Spinal cord (tissue), 10 donors: ENCODE data around the gene INPP5F. TPM values are rescaled to one million over a fixed set of nuclear protein-coding genes. Genes with fewer than 3 reads are reported as not detected.

Source experiments
- DNase-seq, 6 donors: peaks; one replicate each; pipeline versions ENCODE4 v3.0.0 to v3.0.0-alpha.2; 2013 to 2015; ENCODE audit warnings: low spot score in 6 of 6, low read depth in 4 of 6
- H3K27ac ChIP-seq: one replicate; pipeline ENCODE4 v1.5.1; 2013; ENCODE audit warnings: low read depth, low read length, control low read depth
- H3K27me3 ChIP-seq: one replicate; pipeline ENCODE4 v1.6.1; 2013; ENCODE audit warnings: low read length; ENCODE audit not compliant: control insufficient read depth, insufficient read depth
- H3K36me3 ChIP-seq: one replicate; pipeline ENCODE4 v1.6.1; 2013; ENCODE audit warnings: low read length; ENCODE audit not compliant: control insufficient read depth, insufficient read depth
- H3K4me1 ChIP-seq: one replicate; pipeline ENCODE4 v1.6.1; 2013; ENCODE audit warnings: low read length; ENCODE audit not compliant: control insufficient read depth, insufficient read depth
- H3K4me3 ChIP-seq: one replicate; pipeline ENCODE4 v1.5.1; 2013; ENCODE audit warnings: low read depth, low read length, control low read depth
- H3K9me3 ChIP-seq: one replicate; pipeline ENCODE4 v1.6.1; 2013; ENCODE audit warnings: low read length; ENCODE audit not compliant: control insufficient read depth, insufficient read depth
- WGBS: methylation state at CpG from one replicate; pipeline ENCODE4 v1.1.5; 2013; ENCODE audit warnings: missing lambda C conversion rate; ENCODE audit not compliant: insufficient coverage; 5-methylcytosine and 5-hydroxymethylcytosine counted together
- polyA plus RNA-seq, 2 donors: library from polyadenylated mRNA; unstranded; fragments of 120-200 nt; gene quantifications; one replicate each; pipeline ENCODE4 v1.2.1, GENCODE V29; 2013; ENCODE audit not compliant: insufficient read length in 2 of 2
- total RNA-seq, 2 donors: library from RNA; depleted of rRNA in 1 of 2; stranded (reverse); fragments of 120-200 nt in 1 of 2; fragments of >200 nt in 1 of 2; gene quantifications; one replicate each; pipeline versions ENCODE4 v1.2.3 to v1.2.4, GENCODE V29; 2013 to 2014
- donor health status: healthy.

The INPP5F gene
- total and polyA plus RNA-seq, 4 donors = 99.5 to 350 (median 301) TPM

DNA sequence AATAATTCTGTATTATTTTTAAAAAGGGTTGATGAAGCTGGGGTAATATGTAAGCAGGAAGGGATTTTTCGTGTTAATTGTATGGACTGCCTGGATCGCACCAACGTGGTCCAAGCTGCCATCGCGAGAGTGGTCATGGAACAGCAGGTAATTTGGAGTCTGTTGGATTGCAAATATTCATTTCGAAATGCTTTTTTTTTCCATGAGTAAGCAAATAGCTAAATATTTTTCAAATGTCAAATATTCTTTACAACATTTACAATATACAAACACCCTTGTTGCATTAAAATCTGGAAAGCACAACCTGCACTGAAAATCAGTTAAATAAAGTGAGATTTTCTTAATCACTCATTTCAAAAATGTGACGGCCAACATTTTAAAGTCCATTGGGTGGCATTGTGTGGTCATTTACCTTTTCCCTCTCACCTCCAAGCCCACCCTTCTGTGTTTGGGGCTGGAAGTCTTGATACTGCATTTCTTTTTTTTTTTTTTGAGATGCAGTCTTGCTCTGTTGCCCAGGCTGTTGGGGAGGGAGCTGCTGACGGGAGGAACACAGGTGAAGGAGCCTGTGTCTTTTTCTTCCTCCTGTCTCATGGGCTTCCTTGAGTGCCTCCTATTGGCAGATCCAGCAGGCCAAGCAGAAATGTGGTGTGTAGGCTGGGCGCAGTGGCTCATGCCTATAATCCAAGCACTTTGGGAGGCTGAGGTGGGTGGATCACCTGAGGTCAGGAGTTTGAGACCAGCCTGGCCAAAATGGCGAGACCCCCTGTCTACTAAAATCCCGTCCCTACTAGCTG is 80.7 kb downstream of the INPP5F start:
- Histone ChIP-seq H3K9me3 (no peaks in the 10 kb centered on the region), H3K27me3 (no peaks in the 10 kb centered on the region), H3K36me3 (peaks cover 10% of the 10 kb centered on the region), H3K4me1 (no peaks in the 10 kb centered on the region), H3K27ac (no peak overlapping the region), H3K4me3 (no peak overlapping the region)
- WGBS = 95% methylated on average over 7 of the region's 11 CpGs
- no peak for DNase-seq

DNA sequence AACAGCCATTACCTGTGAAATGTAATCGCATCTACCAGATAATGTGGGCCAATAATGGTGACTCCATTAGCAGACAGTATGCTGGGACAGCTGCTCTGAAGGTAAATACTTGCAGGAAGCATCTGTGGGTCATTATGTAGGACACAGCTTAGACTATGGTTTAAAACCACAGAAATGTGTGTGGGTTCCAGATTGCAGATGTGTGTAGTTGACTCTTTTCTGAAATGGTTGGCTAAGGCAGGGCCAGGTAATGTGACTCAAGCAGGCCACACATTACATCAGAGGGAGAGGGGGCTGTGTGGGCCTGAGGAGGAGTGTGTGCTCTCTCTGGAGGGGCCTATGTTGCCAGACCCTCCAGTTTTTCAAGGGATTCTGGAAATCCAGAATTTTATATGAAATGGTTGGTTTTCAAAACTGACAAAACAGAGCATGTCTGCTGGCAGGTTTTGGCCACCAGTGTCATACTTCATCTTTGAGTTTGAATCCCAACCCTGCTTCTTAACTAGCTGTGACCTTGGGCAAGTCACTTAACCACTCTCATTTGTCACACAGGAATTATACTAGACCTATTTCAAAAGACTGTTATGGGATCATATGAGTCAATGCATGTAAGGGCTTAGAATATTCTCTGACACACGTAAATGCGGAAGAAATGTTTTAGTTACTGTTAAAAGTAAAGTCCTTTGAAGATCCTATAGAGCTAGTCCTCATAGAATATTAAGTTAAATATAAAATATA is 82.3 kb downstream of the INPP5F start:
- Histone ChIP-seq H3K4me3 (no peak overlapping the region), H3K27ac (no peak overlapping the region), H3K27me3 (no peaks in the 10 kb centered on the region), H3K36me3 (peaks cover 10% of the 10 kb centered on the region), H3K9me3 (no peaks in the 10 kb centered on the region), H3K4me1 (no peaks in the 10 kb centered on the region)
- 78% methylated on average over 1 of the region's 3 CpGs for WGBS
- DNase-seq = no peak

DNA sequence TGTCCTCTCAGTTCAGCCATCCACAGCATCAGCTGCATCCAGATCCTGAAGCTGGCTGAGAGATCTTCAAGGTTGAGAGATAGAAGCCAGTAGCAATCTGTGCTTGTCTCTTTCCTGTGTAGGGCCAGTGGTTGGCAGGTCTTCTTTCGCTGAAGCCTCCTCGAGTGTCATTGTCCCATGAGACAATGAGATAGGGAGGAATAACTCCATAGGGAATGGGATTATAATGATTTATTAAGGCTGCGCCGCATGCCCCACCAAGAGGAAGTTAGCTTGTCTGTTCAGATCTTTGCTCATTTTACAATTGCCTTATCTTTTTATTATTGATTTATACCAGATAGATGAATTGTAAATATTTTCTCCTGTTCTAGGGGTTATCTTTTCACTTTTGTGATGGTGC is 85.3 kb downstream of the INPP5F start:
- no peaks in the 10 kb centered on the region for H3K4me1 ChIP-seq
- H3K27ac ChIP-seq = no peak overlapping the region
- H3K36me3 ChIP-seq = peaks cover 12% of the 10 kb centered on the region
- WGBS = 50% methylated on average over 2 of the region's 4 CpGs
- DNase-seq = no peak
- H3K4me3 ChIP-seq = no peak overlapping the region
- no peaks in the 10 kb centered on the region for H3K27me3 ChIP-seq
- no peaks in the 10 kb centered on the region for H3K9me3 ChIP-seq

DNA sequence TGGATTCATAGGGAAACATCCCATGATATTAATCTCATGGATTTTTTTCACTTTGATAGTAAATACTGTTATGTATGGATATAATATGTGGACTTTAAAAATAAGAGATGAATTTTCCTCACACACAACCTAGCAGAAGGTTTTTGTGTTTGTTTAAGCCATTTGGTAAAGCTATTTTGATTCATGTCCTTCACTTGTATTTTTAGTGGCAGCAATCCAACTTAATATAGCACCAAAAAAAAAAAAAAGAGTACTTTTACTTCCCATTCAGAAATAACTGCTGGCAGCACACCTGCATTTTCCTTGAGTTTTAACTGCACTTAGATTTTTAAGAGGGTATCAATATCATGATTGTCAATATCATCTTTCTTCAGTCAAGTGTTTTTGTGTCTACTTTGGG is 86.8 kb downstream of the INPP5F start:
- H3K4me1 ChIP-seq = peaks cover under 1% of the 10 kb centered on the region
- no peak overlapping the region for H3K27ac ChIP-seq
- H3K36me3 ChIP-seq = peaks cover 10% of the 10 kb centered on the region
- no peaks in the 10 kb centered on the region for H3K27me3 ChIP-seq
- H3K4me3 ChIP-seq = no peak overlapping the region
- no peaks in the 10 kb centered on the region for H3K9me3 ChIP-seq
- DNase-seq = no peak

DNA sequence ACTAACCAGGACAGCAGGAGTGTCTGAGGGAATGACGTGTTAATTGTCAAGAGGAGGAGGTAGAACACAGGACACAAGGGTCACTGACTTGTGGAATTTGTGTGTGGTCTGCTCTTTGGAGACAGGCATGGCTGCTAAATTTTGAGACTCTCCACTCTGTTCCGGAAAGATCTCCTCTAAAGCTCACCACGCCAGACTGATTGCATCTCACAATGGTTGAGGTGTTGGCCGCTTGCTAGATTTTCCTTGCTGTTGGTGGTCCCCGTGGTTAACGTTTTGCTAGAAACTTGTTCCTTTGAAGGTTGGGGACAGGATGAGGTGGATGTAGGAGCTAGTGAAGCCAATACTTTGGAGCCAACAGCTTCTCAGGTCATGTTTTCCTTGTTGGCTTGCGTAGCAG is 89.8 kb downstream of the INPP5F start:
- peaks cover 12% of the 10 kb centered on the region for H3K4me1 ChIP-seq
- H3K4me3 ChIP-seq = no peak overlapping the region
- H3K9me3 ChIP-seq = no peaks in the 10 kb centered on the region
- no peaks in the 10 kb centered on the region for H3K27me3 ChIP-seq
- DNase-seq = no peak
- peaks cover 20% of the 10 kb centered on the region for H3K36me3 ChIP-seq
- 98% methylated on average over 4 of the region's 7 CpGs for WGBS
- H3K27ac ChIP-seq = no peak overlapping the region

DNA sequence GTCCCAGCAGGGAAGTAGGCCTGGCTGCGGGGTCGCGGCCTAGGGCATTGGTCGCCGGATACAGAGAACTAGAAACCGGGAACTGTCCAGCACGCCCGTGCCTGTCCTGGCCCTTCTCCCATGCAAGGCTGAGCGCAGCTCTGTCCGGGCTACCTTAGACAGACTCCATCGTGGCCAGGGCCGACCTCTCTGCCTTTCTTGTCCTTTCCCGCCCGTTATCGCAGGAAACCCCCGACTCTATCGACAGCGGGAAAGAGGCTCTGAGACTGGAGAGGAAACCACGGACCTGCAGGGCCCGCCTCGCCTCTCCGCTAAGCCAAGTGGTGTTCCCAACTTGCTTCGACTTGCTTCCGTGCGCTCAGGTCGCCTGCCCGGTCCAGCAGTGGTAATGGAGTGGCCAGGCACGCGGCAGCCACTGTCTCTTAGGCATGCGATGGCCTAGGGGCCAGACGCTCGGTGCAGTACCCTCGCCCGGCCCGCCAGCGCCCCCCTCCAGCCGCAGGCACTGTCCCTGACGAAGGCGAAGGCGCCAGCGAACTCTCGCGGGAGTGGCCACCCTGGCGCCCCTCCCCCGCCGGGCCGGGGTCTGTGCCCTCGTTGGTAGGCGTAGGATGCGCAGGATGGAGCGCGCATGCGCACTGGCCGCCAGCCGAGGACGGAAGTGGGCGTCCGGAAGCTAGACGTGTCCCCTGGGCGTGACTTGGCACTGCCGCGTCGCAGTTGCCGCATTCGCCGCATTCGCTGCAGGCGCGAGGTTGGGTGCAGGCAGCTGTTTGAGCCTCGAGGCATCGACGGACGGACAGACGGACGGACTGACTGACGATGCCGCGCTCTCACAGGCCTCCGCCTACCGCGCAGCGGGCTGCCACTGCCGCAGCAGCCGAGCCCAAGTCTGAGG is 92.4 kb downstream of the INPP5F start:
- peaks cover 12% of the 10 kb centered on the region for H3K4me1 ChIP-seq
- peak; percentile 61 to 97 (median 80) for DNase-seq
- peak overlapping the region; percentile 68 for H3K4me3 ChIP-seq
- peaks cover 20% of the 10 kb centered on the region for H3K36me3 ChIP-seq
- H3K27ac ChIP-seq = peak overlapping the region; percentile 85
- H3K27me3 ChIP-seq = no peaks in the 10 kb centered on the region
- WGBS = 46% methylated on average over 82 of the region's 84 CpGs
- H3K9me3 ChIP-seq = no peaks in the 10 kb centered on the region

DNA sequence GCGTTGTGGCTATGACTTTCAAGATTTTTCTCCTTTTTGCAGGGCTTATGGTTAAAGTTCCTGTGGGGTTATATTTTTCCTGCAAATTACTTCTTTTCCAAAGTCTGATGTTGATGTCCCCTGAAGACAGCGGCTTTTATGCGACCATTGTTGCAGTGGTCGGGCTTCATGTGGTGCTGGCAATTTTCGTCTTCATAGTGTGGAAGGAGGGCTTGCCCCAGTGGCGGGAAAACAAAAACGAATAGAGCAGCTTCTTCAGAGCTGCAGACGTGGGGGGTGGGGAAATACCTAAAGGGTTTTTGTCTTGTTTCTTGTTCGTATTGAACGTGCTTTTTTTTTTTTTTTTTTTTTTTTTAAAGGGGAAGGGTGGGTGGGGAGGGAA is 93.0 kb downstream of the INPP5F start:
- Histone ChIP-seq H3K27ac (peak overlapping the region; percentile 85), H3K4me3 (peak overlapping the region; percentile 68), H3K36me3 (peaks cover 20% of the 10 kb centered on the region), H3K4me1 (peaks cover 12% of the 10 kb centered on the region), H3K27me3 (no peaks in the 10 kb centered on the region), H3K9me3 (no peaks in the 10 kb centered on the region)
- DNase-seq = peak in 4 of 6 donors; percentile 29 to 85 (median 54)
- 16% methylated on average over 7 of the region's 10 CpGs for WGBS

DNA sequence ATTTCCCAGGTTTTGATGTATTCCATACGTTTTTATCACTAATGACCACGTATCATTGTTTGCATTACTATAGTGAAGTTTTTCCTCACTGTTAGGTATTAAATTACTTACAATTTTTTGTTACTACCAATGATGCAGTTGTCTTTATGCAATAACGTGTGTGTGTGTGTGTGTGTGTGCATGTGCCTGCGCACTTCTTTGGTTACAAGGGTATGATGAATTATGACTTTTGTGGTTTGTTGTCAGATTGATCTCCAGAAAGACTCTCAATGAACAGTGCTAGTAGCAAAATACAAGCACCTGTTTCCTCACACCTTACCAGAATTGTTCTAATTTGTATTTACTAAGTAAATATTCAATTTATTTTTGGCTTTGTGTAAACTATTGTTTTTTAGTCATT is 95.3 kb downstream of the INPP5F start:
- Histone ChIP-seq H3K4me1 (peaks cover 12% of the 10 kb centered on the region), H3K36me3 (peaks cover 12% of the 10 kb centered on the region), H3K4me3 (peak overlapping the region; percentile 38), H3K9me3 (no peaks in the 10 kb centered on the region), H3K27me3 (no peaks in the 10 kb centered on the region), H3K27ac (no peak overlapping the region)
- WGBS = no CpG with 5 or more reads among the region's 4 CpGs
- no peak for DNase-seq

DNA sequence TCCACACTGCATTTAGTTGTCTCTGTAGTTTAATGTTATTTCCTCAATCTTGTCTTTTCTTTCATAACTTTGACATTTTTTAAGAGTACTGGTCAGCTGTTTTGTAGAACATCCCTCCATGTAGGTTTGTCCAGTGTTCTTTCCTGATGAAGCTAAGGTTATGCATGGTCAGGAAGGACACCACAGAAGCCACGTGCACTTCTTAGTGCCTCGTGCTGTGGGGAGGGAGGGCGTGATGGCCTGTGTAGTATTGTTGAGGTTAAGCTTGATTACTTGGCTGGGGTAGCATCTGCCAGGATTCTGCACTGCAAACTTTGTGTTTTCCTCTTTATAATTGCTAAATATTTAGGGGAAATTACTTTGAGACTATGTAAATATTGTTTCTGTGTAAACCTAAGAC is 98.4 kb downstream of the INPP5F start:
- no peaks in the 10 kb centered on the region for H3K4me1 ChIP-seq
- no CpG with 5 or more reads among the region's 3 CpGs for WGBS
- H3K27ac ChIP-seq = no peak overlapping the region
- DNase-seq = no peak
- H3K27me3 ChIP-seq = no peaks in the 10 kb centered on the region
- H3K9me3 ChIP-seq = no peaks in the 10 kb centered on the region
- peaks cover 11% of the 10 kb centered on the region for H3K36me3 ChIP-seq
- no peak overlapping the region for H3K4me3 ChIP-seq
